NCI-H1105 (cell line): ENCODE measurements around the gene CERKL.
"Not testable (repeated sequence)": the region's sequence is repeated elsewhere in the genome, so short reads cannot be mapped to it uniquely, and the experiment has no call there.

Source experiments
- DNase-seq: peaks from one replicate; lab custom pipeline; 2025; lab: John Stamatoyannopoulos, UW

The CERKL gene

GRCh38 chr2:181656450-181657291, at the start of gene CERKL:
Gene CERKL, minus strand, starts transcription at chr2:181657105. Its CDS starts 99 bp downstream, at chr2:181657006.
- DNase-seq, result no peak

- DNase-seq, result not testable (repeated sequence)
These were observed 45.6 kb upstream of the CERKL start for GRCh38 chr2:181702519-181702918.

- DNase-seq, result no peak
These were observed 41.3 kb upstream of the CERKL start for GRCh38 chr2:181698223-181698622.

- no peak for DNase-seq
These were observed 40.7 kb upstream of the CERKL start for GRCh38 chr2:181697571-181697970.

- no peak for DNase-seq
These were observed 40.2 kb upstream of the CERKL start for GRCh38 chr2:181697126-181697525.

- DNase-seq, result no peak
These were observed 37.4 kb upstream of the CERKL start for GRCh38 chr2:181694271-181694670.

- DNase-seq, result no peak
These were observed 34.0 kb upstream of the CERKL start for GRCh38 chr2:181690860-181691259.

- DNase-seq, result peak; percentile 67
These were observed 29.8 kb upstream of the CERKL start for GRCh38 chr2:181686576-181687185.

- DNase-seq, result peak; percentile 61
These were observed 28.3 kb upstream of the CERKL start for GRCh38 chr2:181685150-181685688.

- no peak for DNase-seq
These were observed 27.7 kb upstream of the CERKL start for GRCh38 chr2:181684454-181685149.

- DNase-seq, result no peak
These were observed 26.9 kb upstream of the CERKL start for GRCh38 chr2:181683518-181684453.

GRCh38 chr2:181682795-181683517, 26.1 kb upstream of the CERKL start:
- no peak for DNase-seq

- no peak for DNase-seq
These were observed 25.3 kb upstream of the CERKL start for GRCh38 chr2:181682026-181682789.

GRCh38 chr2:181680937-181681811, 24.3 kb upstream of the CERKL start:
- no peak for DNase-seq

GRCh38 chr2:181680055-181680936, 23.4 kb upstream of the CERKL start, which contains the start of gene NEUROD1:
Gene NEUROD1, minus strand, starts transcription at chr2:181680517. Its CDS starts 1,657 bp downstream, at chr2:181678860.
- no peak for DNase-seq

- no peak for DNase-seq
These were observed 22.7 kb upstream of the CERKL start for GRCh38 chr2:181679544-181679979.

GRCh38 chr2:181678861-181679543, 22.1 kb upstream of the CERKL start:
- DNase-seq, result no peak
